Body of pancreas (tissue), 4 donors: Measurements from ENCODE around the gene ZNF629.

Experiments used
- POLR2A ChIP-seq, 3 donors: fragments of 450-650 bp; IDR thresholded peaks; one replicate each; pipeline ENCODE4 v1.6.1; 2016; ENCODE audit warnings: antibody characterized with exemption in 3 of 3, mild to moderate bottlenecking in 2 of 3
- TF ChIP-seq, protein P1 (sequence below), 7 experiments: fragments of 450-650 bp in 4 of 7; fragments of 200-600 bp in 3 of 7; sonication (generic) in 3 of 7; IDR thresholded peaks; one replicate each; pipeline ENCODE4 v1.5.1; 2016 to 2019; ENCODE audit warnings: antibody characterized with exemption in 7 of 7

DNA sequence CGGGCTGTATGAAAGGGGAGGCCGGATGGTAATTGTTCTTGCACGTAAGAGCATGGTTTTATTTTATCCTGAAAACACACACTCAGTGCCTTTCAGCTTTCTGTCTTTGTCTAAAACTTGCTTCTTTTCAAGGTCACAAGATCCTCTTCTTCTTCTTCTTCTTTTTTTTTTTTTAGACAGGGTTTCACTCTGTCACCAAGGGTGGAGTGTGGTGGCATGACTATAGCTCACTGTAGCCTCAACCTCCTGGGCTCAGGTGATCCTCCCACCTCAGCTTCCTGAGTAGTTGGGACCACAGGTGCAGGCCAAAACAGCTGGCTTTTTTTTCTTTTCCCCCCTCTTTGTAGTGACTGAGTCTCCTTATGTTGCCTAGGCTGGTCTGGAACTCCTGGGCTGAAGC, 15.9 kb upstream of the ZNF629 start:
- TF ChIP-seq, protein P1, sequence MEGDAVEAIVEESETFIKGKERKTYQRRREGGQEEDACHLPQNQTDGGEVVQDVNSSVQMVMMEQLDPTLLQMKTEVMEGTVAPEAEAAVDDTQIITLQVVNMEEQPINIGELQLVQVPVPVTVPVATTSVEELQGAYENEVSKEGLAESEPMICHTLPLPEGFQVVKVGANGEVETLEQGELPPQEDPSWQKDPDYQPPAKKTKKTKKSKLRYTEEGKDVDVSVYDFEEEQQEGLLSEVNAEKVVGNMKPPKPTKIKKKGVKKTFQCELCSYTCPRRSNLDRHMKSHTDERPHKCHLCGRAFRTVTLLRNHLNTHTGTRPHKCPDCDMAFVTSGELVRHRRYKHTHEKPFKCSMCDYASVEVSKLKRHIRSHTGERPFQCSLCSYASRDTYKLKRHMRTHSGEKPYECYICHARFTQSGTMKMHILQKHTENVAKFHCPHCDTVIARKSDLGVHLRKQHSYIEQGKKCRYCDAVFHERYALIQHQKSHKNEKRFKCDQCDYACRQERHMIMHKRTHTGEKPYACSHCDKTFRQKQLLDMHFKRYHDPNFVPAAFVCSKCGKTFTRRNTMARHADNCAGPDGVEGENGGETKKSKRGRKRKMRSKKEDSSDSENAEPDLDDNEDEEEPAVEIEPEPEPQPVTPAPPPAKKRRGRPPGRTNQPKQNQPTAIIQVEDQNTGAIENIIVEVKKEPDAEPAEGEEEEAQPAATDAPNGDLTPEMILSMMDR (IDR thresholded peaks at IDR 0.05) = no peak
- no peak for TF ChIP-seq POLR2A (IDR thresholded peaks at IDR 0.05)
